Endothelial cell of umbilical vein (primary cell): ENCODE results near the gene FAM221B.

Experiments used
- CTCF ChIP-seq, 2 donors: IDR thresholded peaks; 1 replicate in 1 of 2; 2 replicates in 1 of 2; pipeline ENCODE4 v1.5.1; 2011; ENCODE audit warnings: low read length in 2 of 2, mild to moderate bottlenecking in 2 of 2, moderate library complexity in 2 of 2, control low read depth in 1 of 2, inconsistent platforms in 1 of 2, low read depth in 1 of 2; ENCODE audit not compliant: insufficient read depth in 1 of 2; ENCODE audit errors: extremely low read depth in 1 of 2
- EZH2 ChIP-seq: IDR thresholded peaks from 2 replicates; pipeline ENCODE4 v1.6.1; 2012; ENCODE audit warnings: borderline replicate concordance, low read depth, mild to moderate bottlenecking, moderate library complexity, low read length, inconsistent platforms; ENCODE audit not compliant: severe bottlenecking
- FOS ChIP-seq: IDR thresholded peaks from 2 replicates; pipeline ENCODE4 v1.6.1; 2011; ENCODE audit warnings: mild to moderate bottlenecking, low read length, moderate library complexity, borderline replicate concordance; ENCODE audit not compliant: insufficient read depth
- GATA2 ChIP-seq: IDR thresholded peaks from 2 replicates; pipeline ENCODE4 v1.7.0; 2011; ENCODE audit warnings: low read depth, mild to moderate bottlenecking, moderate library complexity, mixed read lengths, low read length; ENCODE audit not compliant: insufficient read length, insufficient read depth
- JUN ChIP-seq: IDR thresholded peaks from 2 replicates; pipeline ENCODE4 v1.6.1; 2011; ENCODE audit warnings: borderline replicate concordance, low read depth; ENCODE audit not compliant: insufficient read length, insufficient read depth
- MYC ChIP-seq: IDR thresholded peaks from one replicate; pipeline ENCODE4 v1.6.1; 2011; ENCODE audit warnings: mild to moderate bottlenecking, low read depth, low read length
- POLR2A ChIP-seq: IDR thresholded peaks from 2 replicates; pipeline ENCODE4 v1.6.1; 2012; ENCODE audit warnings: low read depth, mild to moderate bottlenecking, control low read depth, low read length
- POLR2AphosphoS5 ChIP-seq: IDR thresholded peaks from 2 replicates; pipeline ENCODE4 v1.6.1; 2012; ENCODE audit warnings: low read depth, mild to moderate bottlenecking, control low read depth, low read length, moderate library complexity; ENCODE audit not compliant: insufficient read depth
- TF ChIP-seq, protein P1 (sequence below): IDR thresholded peaks from 2 replicates; pipeline ENCODE4 v1.6.1; 2011; ENCODE audit not compliant: insufficient read depth, insufficient read length

GRCh38 chr9:35869621-35870216, 41.2 kb upstream of the FAM221B start:
- no peak for TF ChIP-seq POLR2A
- no peak for TF ChIP-seq EZH2
- no peak for TF ChIP-seq CTCF (IDR thresholded peaks at IDR 0.05; ENCODE audit: extremely low read depth in 1 of 2, insufficient read depth in 1 of 2, low read depth in 1 of 2, low read length in 2 of 2)
- no peak for TF ChIP-seq GATA2
- TF ChIP-seq, protein P1, sequence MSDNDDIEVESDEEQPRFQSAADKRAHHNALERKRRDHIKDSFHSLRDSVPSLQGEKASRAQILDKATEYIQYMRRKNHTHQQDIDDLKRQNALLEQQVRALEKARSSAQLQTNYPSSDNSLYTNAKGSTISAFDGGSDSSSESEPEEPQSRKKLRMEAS, result no peak
- no peak for TF ChIP-seq FOS
- TF ChIP-seq JUN, result no peak
- TF ChIP-seq MYC, result no peak
- no peak for TF ChIP-seq POLR2AphosphoS5
